IMR-90 (cell line): ENCODE data around the gene IFITM10. TPM values are rescaled to one million over a fixed set of nuclear protein-coding genes. Genes with fewer than 3 reads are reported as not detected.

Experiments
- ATAC-seq: fragments of 200-7000 bp; cut with Tn5 transposase; 2 replicates; pipeline ENCODE4 v1.9.1; 2020; ENCODE audit warnings: low read depth, mild to moderate bottlenecking, moderate library complexity
- BruUV-seq: library from RNA; stranded (reverse); fragments of 400-500 nt; replicated peaks from 2 replicates; lab custom pipeline; 2021; lab: Mats Ljungman, UMichigan
- CTCF ChIA-PET: fragments of 300-600 bp; formaldehyde crosslinking; extraction: SDS; loops from one replicate; lab custom pipeline; 2021; ENCODE audit warnings: antibody characterized with exemption; lab: Yijun Ruan, JAX
- POLR2A ChIA-PET: fragments of 300-600 bp; sonication (Branson Sonifier 250); formaldehyde crosslinking; loops from one replicate; lab custom pipeline; 2022; ENCODE audit warnings: antibody characterized with exemption; ENCODE audit not compliant: unreplicated experiment; lab: Charles Lee
- DNase-seq: peaks from one replicate; pipeline ENCODE4 v3.0.0; 2013
- H2AFZ ChIP-seq: replicated peaks from 2 replicates; pipeline ENCODE3; 2013; ENCODE audit warnings: low read length, mild to moderate bottlenecking; ENCODE audit not compliant: poor library complexity
- H2AK5ac ChIP-seq: 2 replicates; pipeline ENCODE4 v1.6.1; 2013; ENCODE audit warnings: low read depth, low read length, inconsistent platforms
- H2AK9ac ChIP-seq: replicated peaks from 2 replicates; pipeline ENCODE3; 2013; ENCODE audit warnings: mild to moderate bottlenecking, low read depth, low read length, moderate library complexity; ENCODE audit not compliant: poor library complexity
- H2BK120ac ChIP-seq: 2 replicates; pipeline ENCODE4 v1.6.1; 2013; ENCODE audit warnings: low read depth, low read length, inconsistent platforms
- H2BK15ac ChIP-seq: 3 replicates; pipeline ENCODE4 v1.6.1; 2013; ENCODE audit warnings: low read depth, low read length, inconsistent platforms
- H2BK20ac ChIP-seq: 2 replicates; pipeline ENCODE4 v1.6.1; 2013; ENCODE audit warnings: low read depth, mild to moderate bottlenecking, inconsistent platforms, low read length, moderate library complexity
- H2BK5ac ChIP-seq: 2 replicates; pipeline ENCODE4 v1.6.1; 2013; ENCODE audit warnings: mild to moderate bottlenecking, low read depth, low read length, inconsistent platforms; ENCODE audit not compliant: poor library complexity, severe bottlenecking
- H3K14ac ChIP-seq: replicated peaks from 2 replicates; pipeline ENCODE4 v1.6.1; 2013; ENCODE audit warnings: low read depth, low read length, inconsistent platforms
- H3K18ac ChIP-seq: 2 replicates; pipeline ENCODE4 v1.6.1; 2013; ENCODE audit warnings: low read depth, low read length, control low read depth
- H3K23ac ChIP-seq: 2 replicates; pipeline ENCODE4 v1.6.1; 2013; ENCODE audit warnings: low read depth, low read length, inconsistent platforms
- H3K27ac ChIP-seq: 2 replicates; pipeline ENCODE4 v1.5.1; 2013; ENCODE audit warnings: mild to moderate bottlenecking, control low read depth, low read length; ENCODE audit not compliant: insufficient read depth
- H3K27me3 ChIP-seq: 2 replicates; pipeline ENCODE4 v1.6.1; 2013; ENCODE audit warnings: low read length; ENCODE audit not compliant: control insufficient read depth, insufficient read depth
- H3K36me3 ChIP-seq: 2 replicates; pipeline ENCODE4 v1.6.1; 2013; ENCODE audit warnings: low read length, mixed read lengths; ENCODE audit not compliant: control insufficient read depth, insufficient read depth
- H3K4ac ChIP-seq: 2 replicates; pipeline ENCODE4 v1.6.1; 2013; ENCODE audit warnings: low read depth, low read length, inconsistent platforms
- H3K4me1 ChIP-seq: 2 replicates; pipeline ENCODE4 v1.6.1; 2013; ENCODE audit warnings: low read length, mixed read lengths; ENCODE audit not compliant: control insufficient read depth, insufficient read depth
- H3K4me2 ChIP-seq: 2 replicates; pipeline ENCODE4 v1.6.1; 2013; ENCODE audit warnings: low read depth, mild to moderate bottlenecking, control low read depth, low read length, moderate library complexity
- H3K4me3 ChIP-seq: 2 replicates; pipeline ENCODE4 v1.5.1; 2013; ENCODE audit warnings: low read depth, mild to moderate bottlenecking, control low read depth, low read length, moderate library complexity; ENCODE audit not compliant: insufficient read depth
- H3K56ac ChIP-seq: 2 replicates; pipeline ENCODE4 v1.6.1; 2013; ENCODE audit warnings: low read length, inconsistent platforms; ENCODE audit not compliant: insufficient read depth; ENCODE audit errors: extremely low read depth
- H3K79me1 ChIP-seq, 2 experiments: 2 replicates each; pipeline ENCODE4 v1.6.1; 2013; ENCODE audit warnings: low read length in 2 of 2, inconsistent platforms in 1 of 2, low read depth in 1 of 2
- H3K9ac ChIP-seq: 2 replicates; pipeline ENCODE4 v1.6.1; 2013; ENCODE audit warnings: low read depth, low read length, control low read depth
- H3K9me1 ChIP-seq: 2 replicates; pipeline ENCODE4 v1.6.1; 2013; ENCODE audit warnings: low read length, inconsistent platforms; ENCODE audit not compliant: insufficient read depth
- H3K9me3 ChIP-seq: 2 replicates; pipeline ENCODE4 v1.6.1; 2013; ENCODE audit warnings: low read length; ENCODE audit not compliant: control insufficient read depth, insufficient read depth
- H4K20me1 ChIP-seq: 2 replicates; pipeline ENCODE4 v1.6.1; 2013; ENCODE audit warnings: low read length, inconsistent platforms; ENCODE audit not compliant: insufficient read depth
- H4K5ac ChIP-seq: 2 replicates; pipeline ENCODE4 v1.6.1; 2013; ENCODE audit warnings: mild to moderate bottlenecking, low read depth, low read length, control low read depth
- H4K8ac ChIP-seq, 2 experiments: 2 replicates each; pipeline ENCODE4 v1.6.1; 2013; ENCODE audit warnings: low read depth in 2 of 2, low read length in 2 of 2, control low read depth in 1 of 2, inconsistent platforms in 1 of 2
- H4K91ac ChIP-seq: 2 replicates; pipeline ENCODE4 v1.6.1; 2013; ENCODE audit warnings: low read depth, low read length, inconsistent platforms; ENCODE audit not compliant: insufficient read depth
- CHD1 ChIP-seq: IDR thresholded peaks from 2 replicates; pipeline ENCODE4 v1.6.1; 2012; ENCODE audit warnings: low read depth, low read length, improper control_type of control experiment
- FOS ChIP-seq: fragments of 150-350 bp; IDR thresholded peaks from 2 replicates; pipeline ENCODE4 v1.6.1; 2016; ENCODE audit warnings: low read depth, low read length
- MXI1 ChIP-seq: IDR thresholded peaks from 2 replicates; pipeline ENCODE4 v1.6.1; 2012; ENCODE audit warnings: low read depth, mild to moderate bottlenecking, low read length, moderate library complexity, borderline replicate concordance
- NFE2L2 ChIP-seq: fragments of 150-350 bp; IDR thresholded peaks from 2 replicates; pipeline ENCODE4 v1.6.1; 2016; ENCODE audit warnings: low read depth, mild to moderate bottlenecking, low read length
- POLR2A ChIP-seq: IDR thresholded peaks from 2 replicates; pipeline ENCODE4 v1.6.1; 2012; ENCODE audit warnings: mild to moderate bottlenecking, low read depth, low read length
- RCOR1 ChIP-seq: IDR thresholded peaks from 2 replicates; pipeline ENCODE4 v1.6.1; 2012; ENCODE audit warnings: mild to moderate bottlenecking, low read length, improper control_type of control experiment; ENCODE audit not compliant: insufficient replicate concordance
- RFX5 ChIP-seq: IDR thresholded peaks from 2 replicates; pipeline ENCODE4 v1.8.0; 2012; ENCODE audit warnings: low read depth, mild to moderate bottlenecking, low read length, moderate library complexity
- WGBS, 2 experiments: methylation state at CpG; one replicate each; pipeline versions ENCODE4 v1.1.5 to v1.1.7; 2013; ENCODE audit warnings: missing lambda C conversion rate in 2 of 2; ENCODE audit not compliant: insufficient read length in 1 of 2; ENCODE audit errors: extremely low coverage in 2 of 2; 5-methylcytosine and 5-hydroxymethylcytosine counted together
- dilution Hi-C: fragments of 300-500 bp; cut with HindIII; formaldehyde crosslinking; loops from one replicate; pipeline ENCODE4 v1.14.3; 2018; ENCODE audit warnings: low sequenced_read_pairs; ENCODE audit not compliant: unreplicated experiment
- in situ Hi-C: fragments of 300-500 bp; cut with MboI; formaldehyde crosslinking; loops from 3 replicates; pipeline ENCODE4 v1.14.3; 2019; ENCODE audit warnings: low sequenced_read_pairs, inconsistent platforms, mixed read lengths
- intact Hi-C: fragments of 100-400 bp; cut with micrococcal nuclease; formaldehyde crosslinking; loops from 2 replicates; pipeline ENCODE4 v1.10.0; 2022
- polyA plus RNA-seq, 3 experiments: library from polyadenylated mRNA; depleted of rRNA; stranded (reverse); fragments of >200 nt; gene quantifications; 2 replicates each; pipeline ENCODE4 v1.2.3, GENCODE V29; 2012; ENCODE audit warnings: low replicate concordance in 1 of 3
- total RNA-seq: library from RNA; depleted of rRNA; stranded (reverse); fragments of >200 nt; gene quantifications from 2 replicates; pipeline ENCODE4 v1.2.3, GENCODE V29; 2012

IFITM10 gene
- total and polyA plus RNA-seq, 2 of the 4 experiments (the other 2 are of a cell fraction), result 0.15 to 0.18 TPM

DNA sequence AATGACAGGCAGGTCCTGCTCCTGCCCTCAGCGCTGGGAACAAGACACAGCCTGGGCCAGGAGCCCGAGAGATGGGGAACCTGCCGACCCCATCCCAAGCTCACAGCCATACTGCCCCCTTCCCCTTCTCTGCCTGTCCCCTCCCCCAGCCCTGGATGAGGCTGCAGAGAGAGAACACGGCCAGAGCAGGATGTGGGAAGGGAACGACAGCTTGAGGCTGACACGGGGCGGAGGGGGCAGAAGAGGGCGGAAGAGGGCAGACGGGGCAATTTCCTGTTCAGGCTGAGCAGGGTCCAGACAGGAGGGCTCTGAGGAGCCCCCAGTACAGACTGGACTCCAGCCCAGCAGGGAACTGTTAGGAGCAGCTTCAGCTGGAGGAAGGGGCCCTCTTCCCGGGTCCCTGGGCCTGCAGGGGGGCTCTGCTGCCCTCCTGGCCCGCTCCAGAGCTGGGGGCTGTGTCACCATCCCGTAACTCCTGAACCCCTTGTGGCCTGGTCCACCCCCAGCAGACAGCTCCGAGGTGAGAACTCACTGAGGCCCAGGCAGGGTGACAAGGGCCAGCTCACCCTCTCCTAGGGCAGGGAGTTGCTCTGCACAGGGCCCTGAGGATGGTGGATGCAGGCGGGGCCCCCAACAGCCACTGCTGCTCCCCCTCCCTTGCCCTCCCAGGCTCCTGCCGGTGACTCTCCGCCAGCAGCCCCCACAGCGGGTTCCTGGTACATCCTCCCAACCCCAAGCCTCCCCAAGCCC is 7.6 kb upstream of the IFITM10 start:
- no peak overlapping the region for H2BK120ac ChIP-seq
- peaks cover 48% of the 10 kb centered on the region; the same call in 1 of the 2 replicates for H3K36me3 ChIP-seq
- H4K91ac ChIP-seq, result no peak overlapping the region
- CTCF ChIA-PET, result no interaction called here
- 90% methylated on average over 2 of the region's 17 CpGs; no CpG with 5 or more reads in 1 of the 2 experiments for WGBS, 2 experiments
- intact Hi-C loops, result no loop called here
- peaks cover 0 to 33% of the 10 kb centered on the region in 2 experiments; a peak in 3 of 4 replicates for H3K79me1 ChIP-seq
- no peak overlapping the region for H3K23ac ChIP-seq
- H3K14ac ChIP-seq, result no peak overlapping the region
- BruUV-seq, result no TSS peak
- H2BK5ac ChIP-seq, result no peak overlapping the region
- H2BK20ac ChIP-seq, result no peak overlapping the region
- in situ Hi-C loops, result no loop called here
- POLR2A ChIA-PET, result no interaction called here
- peaks cover 16% of the 10 kb centered on the region for H4K20me1 ChIP-seq
- H2AK5ac ChIP-seq, result no peak overlapping the region
- H3K4ac ChIP-seq, result no peak overlapping the region
- DNase-seq (no peak), ATAC-seq (no peak)
- dilution Hi-C loops, result no loop called here
- no peak overlapping the region for H3K9ac ChIP-seq
- no peak overlapping the region for H2AK9ac ChIP-seq
- H4K5ac ChIP-seq, result no peak overlapping the region
- H3K18ac ChIP-seq, result no peak overlapping the region
- TF ChIP-seq CHD1, result no peak
- TF ChIP-seq MXI1, result no peak
- no peak for TF ChIP-seq FOS
- TF ChIP-seq NFE2L2, result no peak
- TF ChIP-seq RCOR1, result no peak
- no peak for TF ChIP-seq POLR2A
- TF ChIP-seq RFX5, result no peak
- peaks cover 20% of the 10 kb centered on the region for H3K4me1 ChIP-seq
- no peak overlapping the region for H3K4me2 ChIP-seq
- no peak overlapping the region for H2BK15ac ChIP-seq
- no peak overlapping the region for H3K56ac ChIP-seq
- H4K8ac ChIP-seq, result no peak overlapping the region
- H3K27me3 ChIP-seq, result no peaks in the 10 kb centered on the region
- no peaks in the 10 kb centered on the region for H3K9me3 ChIP-seq
- no peak overlapping the region for H3K4me3 ChIP-seq
- no peak overlapping the region for H2AFZ ChIP-seq
- H3K9me1 ChIP-seq, result no peaks in the 10 kb centered on the region; the same call in 1 of the 2 replicates
- H3K27ac ChIP-seq, result no peak overlapping the region
